GM12873 (cell line): ENCODE data around the gene SLC5A9.
A peak's percentile ranks its signal among the peaks of the same experiment; 100 is the strongest.

Experiments used
- TF ChIP-seq, protein P1 (sequence below): IDR thresholded peaks from 2 replicates; pipeline ENCODE4 v1.5.1; 2012; ENCODE audit warnings: low read depth, mild to moderate bottlenecking, moderate library complexity, low read length, control low read depth; ENCODE audit not compliant: insufficient read depth; ENCODE audit errors: missing control alignments

Gene SLC5A9

DNA sequence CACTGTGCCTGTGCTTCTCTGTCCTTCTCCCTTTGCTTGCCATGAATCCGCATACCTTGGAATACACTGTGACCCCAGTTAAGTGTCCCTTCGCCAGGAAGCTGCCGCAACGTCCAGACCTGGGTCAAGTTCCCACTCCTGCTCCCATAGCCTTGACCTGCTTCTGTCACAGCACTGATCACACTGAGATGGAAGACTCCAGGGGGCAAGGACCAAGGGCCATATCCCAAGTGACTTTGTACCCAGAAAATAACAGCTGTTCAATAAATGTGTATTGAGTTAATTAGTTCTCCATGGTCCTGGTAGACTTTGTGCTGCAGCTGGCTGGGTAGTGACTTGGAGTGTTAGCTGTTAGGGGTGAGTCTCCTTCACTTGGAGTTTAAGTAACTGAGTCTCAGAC lies 25.8 kb downstream of the SLC5A9 start:
- TF ChIP-seq, protein P1, sequence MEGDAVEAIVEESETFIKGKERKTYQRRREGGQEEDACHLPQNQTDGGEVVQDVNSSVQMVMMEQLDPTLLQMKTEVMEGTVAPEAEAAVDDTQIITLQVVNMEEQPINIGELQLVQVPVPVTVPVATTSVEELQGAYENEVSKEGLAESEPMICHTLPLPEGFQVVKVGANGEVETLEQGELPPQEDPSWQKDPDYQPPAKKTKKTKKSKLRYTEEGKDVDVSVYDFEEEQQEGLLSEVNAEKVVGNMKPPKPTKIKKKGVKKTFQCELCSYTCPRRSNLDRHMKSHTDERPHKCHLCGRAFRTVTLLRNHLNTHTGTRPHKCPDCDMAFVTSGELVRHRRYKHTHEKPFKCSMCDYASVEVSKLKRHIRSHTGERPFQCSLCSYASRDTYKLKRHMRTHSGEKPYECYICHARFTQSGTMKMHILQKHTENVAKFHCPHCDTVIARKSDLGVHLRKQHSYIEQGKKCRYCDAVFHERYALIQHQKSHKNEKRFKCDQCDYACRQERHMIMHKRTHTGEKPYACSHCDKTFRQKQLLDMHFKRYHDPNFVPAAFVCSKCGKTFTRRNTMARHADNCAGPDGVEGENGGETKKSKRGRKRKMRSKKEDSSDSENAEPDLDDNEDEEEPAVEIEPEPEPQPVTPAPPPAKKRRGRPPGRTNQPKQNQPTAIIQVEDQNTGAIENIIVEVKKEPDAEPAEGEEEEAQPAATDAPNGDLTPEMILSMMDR: no peak

DNA sequence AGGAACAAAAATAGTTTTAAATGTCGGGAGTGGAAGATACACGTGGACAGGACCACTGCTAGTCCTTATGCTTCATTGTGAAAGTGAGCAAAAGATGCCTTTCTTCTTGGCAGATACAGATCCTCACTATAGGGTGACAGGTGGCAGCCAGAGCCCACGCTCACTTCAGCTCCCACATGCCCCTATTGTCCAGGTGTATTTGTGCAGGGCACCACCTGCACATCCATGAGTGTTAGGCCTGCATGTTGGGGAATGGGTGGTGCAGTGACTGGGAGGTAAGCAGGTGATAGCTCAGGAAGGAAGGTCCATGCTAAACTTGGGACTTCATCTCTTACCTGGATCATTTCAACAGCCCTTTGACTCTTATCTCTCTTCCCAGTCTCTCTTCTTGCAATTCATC lies 27.4 kb downstream of the SLC5A9 start:
- TF ChIP-seq, protein P1: peak; percentile 18

DNA sequence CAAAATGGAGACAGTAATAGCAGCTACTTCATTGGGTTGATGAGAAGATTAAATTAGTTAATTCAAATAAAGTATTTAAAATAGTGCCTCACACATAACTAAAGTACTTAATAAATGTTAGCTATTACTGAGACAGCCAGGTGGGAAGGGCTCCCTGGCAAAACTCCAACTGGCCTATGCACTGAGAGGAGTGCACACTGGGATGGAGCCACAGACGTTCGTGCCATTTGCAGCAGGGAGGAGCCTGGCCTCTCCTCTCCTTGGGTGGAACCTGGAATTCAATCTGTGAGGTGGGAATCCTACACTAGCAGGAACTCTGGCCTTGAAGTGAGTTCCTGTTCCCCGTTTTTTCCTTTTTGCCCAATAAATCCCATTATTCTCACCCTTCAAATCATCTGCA lies 28.1 kb downstream of the SLC5A9 start:
- TF ChIP-seq, protein P1: no peak

DNA sequence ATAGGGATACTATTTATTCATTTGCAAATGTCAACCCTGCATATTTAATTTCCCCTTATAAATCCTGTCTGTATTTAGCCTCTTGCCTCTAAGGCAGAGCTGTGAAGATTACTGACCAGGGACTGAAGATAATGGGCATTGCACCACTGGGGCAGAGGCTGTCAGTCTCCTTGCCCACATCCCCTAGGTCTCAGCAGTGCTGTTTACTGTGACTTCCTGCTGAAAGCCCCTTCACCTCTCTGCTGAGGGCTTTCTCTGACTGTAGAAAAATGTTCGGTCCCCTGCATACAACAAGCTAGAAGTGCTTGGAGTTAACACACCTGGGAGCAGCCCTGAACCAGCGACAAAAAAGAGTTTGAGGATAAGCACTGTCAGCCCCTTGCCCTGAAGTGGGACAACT lies 28.8 kb downstream of the SLC5A9 start:
- TF ChIP-seq, protein P1: no peak

DNA sequence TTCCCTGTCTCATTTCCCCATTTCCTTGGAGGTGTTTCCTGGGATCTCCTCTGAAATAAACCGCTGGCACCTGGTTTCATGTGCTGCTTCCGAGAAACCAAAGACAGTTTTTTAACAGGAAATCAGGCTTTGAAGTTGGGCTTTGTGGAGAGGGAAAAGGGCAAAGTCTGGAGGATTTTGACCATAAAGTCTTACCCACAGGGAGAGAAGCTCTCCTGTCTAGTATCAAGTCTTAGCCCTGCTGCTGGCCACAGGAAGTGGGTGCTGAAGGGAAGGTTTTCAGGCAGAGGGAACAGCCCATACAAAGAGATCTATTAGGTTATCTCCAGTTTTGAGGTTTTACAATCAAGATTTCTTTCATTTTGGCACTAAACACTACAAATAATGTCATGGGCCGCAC lies 29.3 kb downstream of the SLC5A9 start:
- TF ChIP-seq, protein P1: no peak

DNA sequence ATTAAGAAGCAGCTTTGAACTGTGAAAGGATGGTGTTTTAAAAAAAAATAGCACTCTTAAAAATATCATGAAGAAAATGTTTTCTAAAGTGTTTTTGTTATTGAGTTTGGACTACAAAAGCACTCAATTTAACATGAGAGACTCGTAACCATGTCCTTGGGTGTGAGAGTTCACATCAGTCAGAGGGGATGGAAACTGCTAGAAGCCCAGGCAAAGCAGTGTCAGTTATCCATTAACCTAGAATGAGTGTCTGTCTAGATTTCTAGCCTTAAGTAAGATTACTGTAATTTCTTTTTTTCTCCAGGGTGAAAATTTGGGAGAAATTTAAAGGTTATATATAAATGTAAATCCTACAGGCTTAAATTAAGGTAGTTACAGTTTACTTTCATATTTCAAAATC lies 31.7 kb downstream of the SLC5A9 start:
- TF ChIP-seq, protein P1: no peak

DNA sequence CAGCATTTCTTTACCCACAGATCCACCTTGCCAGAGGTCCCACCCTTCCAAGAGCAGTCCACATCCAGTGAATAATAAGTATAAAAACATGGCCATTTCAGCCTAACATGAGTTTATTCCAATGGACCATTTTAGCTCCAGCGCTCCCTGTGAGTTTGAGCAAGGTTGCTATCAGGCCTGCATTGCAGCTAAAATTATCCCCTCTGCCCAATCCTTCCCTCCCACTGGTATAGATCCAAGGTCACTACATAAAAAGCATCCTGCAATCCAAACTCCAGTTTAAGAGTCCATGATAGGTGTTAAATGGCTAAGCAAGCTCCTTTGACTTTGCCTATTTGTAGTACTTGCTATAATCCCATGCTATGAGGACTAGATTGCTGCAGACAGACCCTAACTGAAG lies 35.6 kb downstream of the SLC5A9 start:
- TF ChIP-seq, protein P1: no peak
